Upper lobe of right lung (tissue), 1 donor: ENCODE results near the gene FBXW8. TPM values are rescaled to one million over a fixed set of nuclear protein-coding genes. Genes with fewer than 3 reads are reported as not detected.

Experiments used
- ATAC-seq: fragments of 200-7000 bp; cut with Tn5 transposase; one replicate; pipeline ENCODE4 v1.9.1; 2020; ENCODE audit warnings: mild to moderate bottlenecking, moderate library complexity
- DNase-seq: peaks from one replicate; pipeline ENCODE4 v3.0.0-alpha.2; 2020
- H3K27ac ChIP-seq: fragments of 200-600 bp; one replicate; pipeline ENCODE4 v1.8.0; 2022
- H3K27me3 ChIP-seq: fragments of 200-600 bp; one replicate; pipeline ENCODE4 v1.8.0; 2022; ENCODE audit warnings: mild to moderate bottlenecking
- H3K36me3 ChIP-seq: fragments of 200-600 bp; one replicate; pipeline ENCODE4 v1.8.0; 2022
- H3K4me1 ChIP-seq: fragments of 200-600 bp; one replicate; pipeline ENCODE4 v1.8.0; 2022
- H3K4me3 ChIP-seq: fragments of 200-600 bp; one replicate; pipeline ENCODE4 v1.8.0; 2022; ENCODE audit warnings: mild to moderate bottlenecking
- H3K9me3 ChIP-seq: fragments of 200-600 bp; one replicate; pipeline ENCODE4 v1.8.0; 2022
- intact Hi-C: fragments of 100-400 bp; cut with DNase I; formaldehyde crosslinking; loops from one replicate; pipeline ENCODE4 v1.11.0; 2022
- total RNA-seq: library from RNA; stranded (reverse); fragmentation: NEBNext Ultra II Directional; extraction: Animal tissue kit (Norgen Biotek cat#: 25700); gene quantifications from one replicate; pipeline ENCODE4 v1.2.1, GENCODE V29; 2021
- TF ChIP-seq, protein P1 (sequence below): fragments of 200-600 bp; IDR thresholded peaks from one replicate; pipeline ENCODE4 v1.8.0; 2022; ENCODE audit warnings: antibody characterized with exemption
- donor health status: DM: no; HTN: yes; CAD: no; lungs with severe emphysema.

FBXW8 gene
- total RNA-seq, 1 donor from 2014 or later = 16.8 TPM

DNA sequence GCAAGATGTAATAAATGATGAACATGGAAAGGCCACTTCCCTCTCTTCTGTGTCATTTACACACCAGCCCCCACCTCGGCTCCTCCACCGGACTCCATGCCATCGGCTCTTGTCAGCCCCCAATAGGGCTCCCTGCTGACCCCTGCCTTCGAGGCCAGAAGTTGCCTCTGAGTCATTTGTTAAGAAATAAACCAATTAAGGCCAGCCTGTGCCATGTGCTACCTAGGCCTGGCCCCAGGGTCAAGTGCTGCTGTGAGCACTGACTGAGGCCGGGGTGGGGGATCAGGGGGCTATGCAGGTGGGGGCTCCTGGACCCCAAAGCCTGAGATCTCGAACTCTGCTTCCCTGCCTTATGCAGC, 135.2 kb downstream of the FBXW8 start:
- H3K4me3 ChIP-seq = no peak overlapping the region
- ATAC-seq (no peak), DNase-seq (no peak)
- H3K27me3 ChIP-seq = no peaks in the 10 kb centered on the region
- H3K27ac ChIP-seq = no peak overlapping the region
- no peaks in the 10 kb centered on the region for H3K9me3 ChIP-seq
- H3K4me1 ChIP-seq = peaks cover 11% of the 10 kb centered on the region
- H3K36me3 ChIP-seq = no peaks in the 10 kb centered on the region
- TF ChIP-seq, protein P1, sequence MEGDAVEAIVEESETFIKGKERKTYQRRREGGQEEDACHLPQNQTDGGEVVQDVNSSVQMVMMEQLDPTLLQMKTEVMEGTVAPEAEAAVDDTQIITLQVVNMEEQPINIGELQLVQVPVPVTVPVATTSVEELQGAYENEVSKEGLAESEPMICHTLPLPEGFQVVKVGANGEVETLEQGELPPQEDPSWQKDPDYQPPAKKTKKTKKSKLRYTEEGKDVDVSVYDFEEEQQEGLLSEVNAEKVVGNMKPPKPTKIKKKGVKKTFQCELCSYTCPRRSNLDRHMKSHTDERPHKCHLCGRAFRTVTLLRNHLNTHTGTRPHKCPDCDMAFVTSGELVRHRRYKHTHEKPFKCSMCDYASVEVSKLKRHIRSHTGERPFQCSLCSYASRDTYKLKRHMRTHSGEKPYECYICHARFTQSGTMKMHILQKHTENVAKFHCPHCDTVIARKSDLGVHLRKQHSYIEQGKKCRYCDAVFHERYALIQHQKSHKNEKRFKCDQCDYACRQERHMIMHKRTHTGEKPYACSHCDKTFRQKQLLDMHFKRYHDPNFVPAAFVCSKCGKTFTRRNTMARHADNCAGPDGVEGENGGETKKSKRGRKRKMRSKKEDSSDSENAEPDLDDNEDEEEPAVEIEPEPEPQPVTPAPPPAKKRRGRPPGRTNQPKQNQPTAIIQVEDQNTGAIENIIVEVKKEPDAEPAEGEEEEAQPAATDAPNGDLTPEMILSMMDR = no peak
- intact Hi-C loops = no loop called here

DNA sequence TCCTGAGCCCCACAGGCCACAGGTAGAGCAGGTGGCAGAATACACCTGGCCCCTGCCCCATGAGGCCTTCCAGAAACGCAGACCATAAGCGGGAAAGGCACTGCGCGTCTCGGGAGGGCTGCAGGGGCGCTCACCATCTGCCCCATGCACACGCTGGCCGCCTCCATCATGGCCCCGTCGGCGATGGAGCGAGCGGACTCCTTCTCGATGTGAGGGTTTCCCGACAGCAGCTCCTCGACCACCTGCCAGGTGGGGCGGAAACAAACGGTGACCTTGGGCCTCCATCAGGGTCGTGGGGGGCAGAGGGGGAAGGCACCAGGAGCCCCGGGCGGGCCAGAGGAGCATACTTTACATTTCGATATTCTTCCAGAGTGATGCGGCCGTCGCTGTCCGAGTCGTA, 135.7 kb downstream of the FBXW8 start:
- no peak overlapping the region for H3K4me3 ChIP-seq
- no peaks in the 10 kb centered on the region for H3K27me3 ChIP-seq
- peaks cover 11% of the 10 kb centered on the region for H3K4me1 ChIP-seq
- intact Hi-C loops = no loop called here
- no peaks in the 10 kb centered on the region for H3K36me3 ChIP-seq
- no peak overlapping the region for H3K27ac ChIP-seq
- H3K9me3 ChIP-seq = no peaks in the 10 kb centered on the region
- TF ChIP-seq, protein P1 = no peak
- DNase-seq (no peak), ATAC-seq (no peak)

DNA sequence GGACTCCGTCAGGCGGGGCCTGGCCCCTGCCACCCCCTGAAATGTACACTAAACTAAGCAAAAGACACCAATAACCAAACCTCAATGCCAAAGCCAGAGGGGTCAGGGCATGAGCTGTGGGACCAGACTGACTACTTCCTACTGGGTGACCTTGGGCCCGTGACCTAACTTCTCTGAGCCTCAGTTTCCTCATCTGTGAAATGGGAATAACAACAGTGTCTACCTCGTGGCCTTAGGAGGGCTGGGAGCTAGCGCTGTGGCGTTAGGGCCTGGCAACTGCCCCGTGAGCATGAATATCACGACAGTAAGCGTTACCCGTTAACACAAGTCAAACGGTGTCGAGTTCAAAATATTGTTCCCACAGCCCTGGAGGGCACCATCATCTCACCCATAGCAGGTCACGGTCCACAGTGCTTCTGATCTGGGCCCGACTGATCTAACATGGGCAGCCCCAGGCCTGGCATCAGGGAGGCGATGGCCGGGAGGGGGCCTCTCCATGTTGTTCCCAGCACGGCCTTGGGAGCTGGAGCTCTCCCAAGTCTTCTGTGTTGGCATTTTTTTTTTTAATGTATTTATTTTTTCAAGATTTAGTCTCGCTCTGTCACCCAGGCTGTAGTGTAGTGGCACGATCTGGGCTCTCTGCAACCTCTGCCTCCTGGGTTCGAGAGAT, 136.2 kb downstream of the FBXW8 start:
- H3K4me3 ChIP-seq = no peak overlapping the region
- intact Hi-C loops = no loop called here
- no peaks in the 10 kb centered on the region for H3K27me3 ChIP-seq
- H3K27ac ChIP-seq = no peak overlapping the region
- TF ChIP-seq, protein P1 = no peak
- H3K9me3 ChIP-seq = no peaks in the 10 kb centered on the region
- no peak for DNase-seq
- peaks cover 11% of the 10 kb centered on the region for H3K4me1 ChIP-seq
- ATAC-seq = no peak
- no peaks in the 10 kb centered on the region for H3K36me3 ChIP-seq

DNA sequence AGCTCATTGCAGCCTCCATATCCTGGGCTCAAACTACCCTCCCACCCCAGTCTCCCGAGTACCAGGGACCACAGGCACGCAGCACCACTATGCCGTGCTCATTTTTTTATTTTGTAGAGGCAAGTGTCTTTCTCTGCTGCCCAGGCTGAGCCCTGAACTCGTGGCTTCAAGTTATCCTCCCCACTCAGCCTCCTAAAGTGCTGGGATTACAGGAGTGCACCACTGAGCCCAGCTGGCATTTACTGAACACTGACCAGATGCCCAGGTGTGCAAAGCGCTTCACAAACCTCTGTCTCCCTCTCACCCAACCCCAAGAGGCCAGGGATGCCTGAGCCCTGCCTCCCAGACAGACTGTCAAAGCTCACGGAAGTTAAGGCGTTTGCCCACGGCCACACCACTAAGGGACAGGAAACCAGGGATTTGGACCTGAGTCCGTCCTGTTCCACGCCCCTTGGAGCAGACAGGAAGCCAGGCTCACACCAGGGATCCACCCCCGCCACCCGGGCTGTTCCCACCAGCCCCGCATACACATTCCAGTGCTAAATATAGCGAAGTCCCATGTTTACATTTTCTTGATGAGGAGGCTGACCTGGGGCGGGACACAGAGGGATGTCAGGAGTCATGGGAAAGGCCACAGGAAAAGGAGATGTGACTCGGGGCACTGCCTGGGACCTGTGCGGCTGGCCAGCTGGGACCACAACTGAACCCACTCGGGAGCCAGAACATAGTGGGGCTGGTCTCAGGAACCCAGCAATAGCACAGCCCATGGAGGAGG, 137.2 kb downstream of the FBXW8 start:
- TF ChIP-seq, protein P1 = no peak
- DNase-seq (no peak), ATAC-seq (peak; percentile 56)
- intact Hi-C loops = no loop called here
- Histone ChIP-seq H3K27me3 (no peaks in the 10 kb centered on the region), H3K27ac (no peak overlapping the region), H3K4me1 (peaks cover 11% of the 10 kb centered on the region), H3K36me3 (no peaks in the 10 kb centered on the region), H3K9me3 (no peaks in the 10 kb centered on the region), H3K4me3 (no peak overlapping the region)

DNA sequence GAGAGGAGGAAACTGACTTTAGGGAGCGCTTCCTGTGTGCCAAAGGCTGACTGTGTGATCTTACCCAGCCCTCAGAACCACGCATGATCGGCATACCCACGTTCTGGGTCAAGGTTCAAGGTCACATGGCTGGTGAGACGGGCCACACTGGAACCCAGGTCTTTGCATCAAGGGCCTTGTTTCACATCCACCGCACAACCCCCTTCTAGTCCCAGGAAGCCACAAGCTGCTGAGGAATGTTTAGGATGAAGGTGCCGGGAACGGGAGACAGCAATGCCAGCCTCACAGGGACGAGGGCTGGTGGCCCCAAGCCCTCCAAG, 137.8 kb downstream of the FBXW8 start:
- Histone ChIP-seq H3K4me1 (peaks cover 11% of the 10 kb centered on the region), H3K27me3 (no peaks in the 10 kb centered on the region), H3K4me3 (no peak overlapping the region), H3K27ac (no peak overlapping the region), H3K9me3 (no peaks in the 10 kb centered on the region), H3K36me3 (no peaks in the 10 kb centered on the region)
- intact Hi-C loops = no loop called here
- TF ChIP-seq, protein P1 = no peak
- ATAC-seq (no peak), DNase-seq (no peak)
